GM18498 (cell line): ENCODE data around the gene ZMYM2.

ENCODE experiments used
- ATAC-seq: cut with Tn5 transposase; IDR thresholded peaks from one replicate; pipeline ENCODE4 v1.9.1; 2021; ENCODE audit warnings: mild to moderate bottlenecking, moderate library complexity; ENCODE audit not compliant: unreplicated experiment

Gene ZMYM2

GRCh38 chr13:20131057-20131832 is 172.7 kb downstream of the ZMYM2 start:
- ATAC-seq = no peak

GRCh38 chr13:20132052-20132634 is 173.6 kb downstream of the ZMYM2 start:
- no peak for ATAC-seq

- no peak for ATAC-seq
Measured at GRCh38 chr13:20134732-20135131, 176.2 kb downstream of the ZMYM2 start.

- peak; percentile 67 for ATAC-seq
Measured at GRCh38 chr13:20136781-20137703, 178.5 kb downstream of the ZMYM2 start.

- ATAC-seq = no peak
Measured at GRCh38 chr13:20137875-20138274, 179.3 kb downstream of the ZMYM2 start.

GRCh38 chr13:20140487-20140886 is 182.0 kb downstream of the ZMYM2 start:
- ATAC-seq = no peak
